Ramos (cell line): ENCODE data around the gene ZFP36L1.

ENCODE experiments used
- in situ Hi-C: fragments of 300-500 bp; cut with MboI; formaldehyde crosslinking; loops from one replicate; pipeline ENCODE4 v1.14.3; 2022; ENCODE audit warnings: low sequenced_read_pairs; ENCODE audit not compliant: unreplicated experiment

ZFP36L1 gene

DNA sequence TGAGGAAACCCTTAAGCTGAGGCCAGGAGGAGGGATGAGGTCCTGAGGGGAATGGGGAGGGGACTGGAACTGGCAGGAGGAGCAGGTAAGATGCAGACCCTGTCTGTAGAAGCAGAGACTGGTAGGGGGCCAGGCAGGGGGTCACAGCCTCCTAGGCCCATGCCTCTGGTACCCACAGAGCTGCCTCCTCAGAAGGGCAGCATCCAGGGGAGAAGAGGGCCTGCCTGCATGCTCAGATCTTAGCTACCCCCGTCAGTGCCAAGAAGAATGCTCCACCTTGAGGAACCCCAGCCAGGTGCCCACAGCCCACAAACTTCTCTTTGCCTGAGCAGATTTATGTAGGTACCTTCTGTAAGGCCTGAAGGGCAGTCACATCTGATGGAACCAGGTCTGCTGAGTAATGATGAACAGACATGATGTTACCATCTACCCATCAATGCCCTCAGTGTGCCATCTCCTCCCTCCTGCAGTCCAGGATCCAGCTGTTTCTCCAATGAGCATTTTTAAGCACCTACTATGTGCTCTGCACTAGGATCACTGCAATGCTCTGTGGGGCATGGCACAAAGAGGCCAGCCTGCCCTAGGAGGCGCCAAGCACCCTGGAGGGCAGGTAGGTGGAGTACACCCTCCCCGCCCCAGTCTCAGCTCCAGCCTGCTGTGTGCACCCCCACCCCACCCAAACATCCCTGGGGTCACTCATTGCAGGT, 24.8 kb upstream of the ZFP36L1 start:
- in situ Hi-C loops: loop anchor here (25.0 kb wide), 1 partner anchor 1205 kb away; the partner anchor contains the start of genes ARG2 and PIGH

DNA sequence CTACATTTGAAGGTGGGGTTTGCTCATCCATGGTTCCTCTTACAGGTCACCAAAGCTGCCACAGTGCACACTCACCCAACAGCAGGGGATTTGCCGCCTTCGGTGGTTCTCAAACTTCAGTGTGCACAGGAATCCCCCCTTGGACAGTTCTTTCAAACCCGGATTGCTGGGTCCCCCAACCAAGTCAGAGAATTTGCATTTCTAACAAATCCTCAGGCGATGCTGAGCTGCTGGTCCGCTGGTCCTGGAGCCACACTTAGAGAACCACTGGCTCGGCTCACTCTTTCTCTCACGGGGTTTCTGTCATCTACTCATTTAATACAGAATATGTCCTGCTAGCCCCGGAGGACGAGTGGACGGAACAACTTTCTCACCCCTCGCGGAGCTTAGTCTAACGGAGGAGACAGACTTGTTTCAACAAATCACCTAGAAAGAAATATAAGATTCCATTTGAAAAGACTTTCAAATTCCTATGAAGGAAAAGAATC, 24.1 kb upstream of the ZFP36L1 start:
- in situ Hi-C loops: loop anchor here (25.0 kb wide), 1 partner anchor 1205 kb away; the partner anchor contains the start of genes ARG2 and PIGH

DNA sequence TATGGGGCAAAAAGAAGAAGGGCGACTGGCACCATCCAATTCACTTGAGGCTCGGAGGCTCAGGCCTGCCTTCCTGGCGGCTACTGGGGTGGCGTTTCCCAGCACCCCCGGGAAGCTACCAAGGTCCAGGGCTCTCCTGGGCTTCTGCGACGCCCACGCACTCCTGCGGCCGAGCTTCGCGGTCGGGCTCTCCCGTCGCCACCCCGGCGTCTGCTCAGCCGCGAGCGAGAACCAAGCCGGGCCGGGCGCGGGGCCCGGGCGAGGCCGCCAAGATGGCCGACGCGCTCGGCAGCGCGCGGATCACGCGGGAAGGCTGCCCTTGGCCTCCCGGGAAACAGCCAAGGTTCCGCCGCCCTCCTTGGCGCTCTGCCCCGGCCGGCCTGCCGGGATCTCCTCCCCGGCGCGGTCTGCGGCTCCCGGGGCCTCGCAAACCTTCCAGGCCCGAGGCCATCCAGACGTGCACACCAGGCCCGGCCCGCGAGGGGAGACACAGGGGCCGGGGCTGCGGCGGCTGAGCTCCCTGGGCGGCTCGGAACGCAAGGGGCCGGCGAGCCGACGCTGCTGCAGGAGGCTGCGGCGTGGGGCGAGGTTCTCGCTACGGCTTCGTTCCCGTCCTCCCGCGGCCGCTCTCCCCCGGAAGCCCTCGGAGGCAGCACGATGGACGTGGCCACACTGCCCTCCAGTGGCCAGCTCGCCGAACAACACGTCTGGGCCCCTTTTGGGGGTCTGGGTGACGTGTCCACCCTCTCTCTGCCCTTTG, 23.5 kb upstream of the ZFP36L1 start:
- in situ Hi-C loops: loop anchor here (25.0 kb wide), 1 partner anchor 1204 kb away; the partner anchor contains the start of genes ARG2 and PIGH

DNA sequence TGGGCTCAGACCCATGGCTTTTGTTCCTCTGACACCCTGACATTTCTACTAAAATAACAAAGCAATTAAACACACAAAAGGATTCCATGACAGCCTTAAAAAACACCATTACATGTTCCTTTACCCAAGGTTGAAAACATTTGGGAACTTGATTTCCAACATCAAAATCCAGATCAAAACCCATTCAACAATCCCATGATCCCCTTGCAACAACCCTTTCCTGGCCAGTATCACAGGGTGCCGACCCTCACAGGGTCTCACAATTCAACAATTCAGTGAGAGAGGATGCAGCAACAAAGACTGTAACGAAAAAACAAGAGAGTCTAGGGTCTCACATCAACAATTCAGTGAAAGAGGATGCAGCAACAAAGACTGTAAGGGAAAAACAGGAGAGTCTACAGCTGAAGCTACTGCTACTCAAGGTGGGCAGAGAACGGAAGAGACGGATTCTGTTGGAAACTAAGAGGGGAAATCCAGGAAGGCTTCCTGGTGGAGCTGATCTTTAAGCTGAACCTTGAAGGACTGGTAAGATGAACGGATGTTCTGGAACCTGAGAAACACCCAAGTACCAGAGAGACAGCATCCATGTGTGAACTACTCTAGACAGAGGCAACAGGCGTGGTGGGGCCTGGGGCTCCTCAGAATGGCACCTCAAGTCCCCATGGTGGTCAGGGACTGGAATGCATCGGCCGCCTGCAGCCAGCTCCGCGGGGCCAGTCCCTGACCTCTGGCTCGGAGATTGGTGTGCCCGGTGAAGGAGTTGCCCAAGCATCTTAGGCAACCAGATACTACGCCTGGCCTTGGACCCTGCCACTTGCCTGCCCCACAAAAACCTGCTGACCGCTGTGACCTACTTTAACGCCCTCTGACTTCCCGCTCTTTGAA, 22.7 kb upstream of the ZFP36L1 start:
- in situ Hi-C loops: loop anchor here (25.0 kb wide), 1 partner anchor 1203 kb away; the partner anchor contains the start of genes ARG2 and PIGH

DNA sequence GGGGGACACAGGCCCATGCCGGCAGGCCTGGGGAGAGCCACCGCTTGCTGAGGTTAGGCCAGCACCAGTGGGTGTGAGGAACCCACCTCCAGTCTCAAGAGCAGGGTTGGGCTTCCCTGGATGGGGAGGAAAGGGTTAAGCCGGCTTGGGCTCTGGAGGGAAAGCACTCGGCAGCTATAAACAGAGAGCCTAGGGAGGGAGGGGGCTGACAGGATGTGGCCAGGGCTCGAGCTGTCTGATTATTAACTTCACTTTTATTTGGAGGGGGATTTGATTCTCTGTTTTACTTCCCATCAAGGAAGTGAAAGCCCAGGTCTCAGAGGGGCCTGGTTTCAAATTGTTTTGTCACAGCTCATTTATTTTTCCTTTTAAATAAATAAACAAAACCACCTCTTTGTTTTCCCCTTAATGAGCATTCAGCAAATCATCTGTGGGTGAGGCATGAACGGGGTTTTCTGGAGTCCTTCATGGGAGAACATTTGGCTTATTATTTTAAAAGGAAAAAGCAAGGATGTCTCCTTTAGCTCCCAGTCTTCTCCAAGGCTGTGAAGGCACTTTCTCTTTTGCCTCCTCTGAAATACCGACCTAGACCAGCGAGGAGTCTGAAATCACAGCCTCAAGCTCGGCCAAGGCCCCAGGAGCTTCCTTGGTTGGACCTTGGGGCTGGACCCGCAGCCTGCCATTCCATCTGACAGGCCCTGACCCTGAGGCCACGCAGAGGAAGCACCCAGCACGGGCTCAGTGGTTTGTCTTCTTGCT, 21.9 kb upstream of the ZFP36L1 start:
- in situ Hi-C loops: loop anchor here (25.0 kb wide), 1 partner anchor 1202 kb away; the partner anchor contains the start of genes ARG2 and PIGH

DNA sequence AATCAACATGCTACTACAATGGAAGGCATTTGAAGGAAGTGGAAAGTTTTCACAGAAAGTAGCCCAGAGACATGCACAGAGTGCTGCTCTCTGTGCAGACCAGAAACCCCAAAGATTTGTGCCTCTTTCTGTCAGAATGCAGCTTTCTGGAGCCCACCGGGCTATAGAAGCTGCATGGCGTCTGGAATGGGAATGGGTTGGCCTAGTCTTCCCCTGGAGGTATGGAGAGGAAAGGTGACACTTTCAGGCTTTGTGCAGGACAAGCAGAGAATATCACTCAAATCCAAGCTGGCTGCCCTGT, 21.3 kb upstream of the ZFP36L1 start:
- in situ Hi-C loops: loop anchor here (25.0 kb wide), 1 partner anchor 1202 kb away; the partner anchor contains the start of genes ARG2 and PIGH

DNA sequence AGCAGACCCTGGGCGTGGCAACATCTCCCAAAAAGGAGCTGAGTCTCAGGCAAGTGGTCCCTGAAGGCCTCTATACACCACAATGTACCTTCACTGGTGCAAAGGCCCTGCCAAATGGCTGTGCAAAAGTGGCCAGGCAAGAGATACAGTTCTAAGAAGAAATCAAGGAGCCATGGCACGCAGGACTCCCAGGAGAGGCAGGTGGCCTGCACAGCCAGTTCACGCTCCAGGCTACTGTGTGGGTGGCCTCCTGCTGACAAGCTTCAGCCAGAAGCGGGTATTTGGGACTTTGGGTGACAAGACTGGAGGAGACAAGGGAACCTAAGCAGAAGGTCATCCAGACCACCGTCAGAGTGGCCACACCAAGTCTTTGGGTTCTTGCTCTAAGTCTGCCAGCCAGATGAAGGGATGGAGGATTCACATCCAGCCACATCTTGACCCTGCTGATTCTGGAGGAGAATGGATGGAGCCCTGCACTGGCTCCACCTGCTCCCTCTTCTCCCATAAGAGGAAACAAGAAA, 20.5 kb upstream of the ZFP36L1 start:
- in situ Hi-C loops: loop anchor here (25.0 kb wide), 1 partner anchor 1201 kb away; the partner anchor contains the start of genes ARG2 and PIGH

DNA sequence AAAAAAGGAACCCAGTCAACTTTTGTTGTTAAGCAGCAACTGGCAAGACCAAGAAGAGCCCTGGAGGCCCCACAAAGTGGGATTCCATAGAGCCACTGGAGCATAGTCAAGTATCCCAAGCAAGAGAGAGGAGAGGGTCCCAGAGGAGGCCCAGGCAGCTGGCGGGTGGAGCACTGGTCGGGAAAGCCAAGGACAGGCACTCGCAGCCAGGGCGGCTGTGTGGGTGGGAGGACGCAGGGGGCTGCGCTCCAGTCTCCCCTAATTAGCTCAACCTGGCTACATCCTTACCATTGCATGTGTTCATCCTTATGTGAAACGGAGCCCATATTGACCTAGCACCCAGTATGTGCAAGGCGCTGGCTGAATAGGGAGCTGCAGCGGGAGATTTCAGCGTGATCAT, 18.3 kb upstream of the ZFP36L1 start:
- in situ Hi-C loops: loop anchor here (25.0 kb wide), 1 partner anchor 1199 kb away; the partner anchor contains the start of genes ARG2 and PIGH

DNA sequence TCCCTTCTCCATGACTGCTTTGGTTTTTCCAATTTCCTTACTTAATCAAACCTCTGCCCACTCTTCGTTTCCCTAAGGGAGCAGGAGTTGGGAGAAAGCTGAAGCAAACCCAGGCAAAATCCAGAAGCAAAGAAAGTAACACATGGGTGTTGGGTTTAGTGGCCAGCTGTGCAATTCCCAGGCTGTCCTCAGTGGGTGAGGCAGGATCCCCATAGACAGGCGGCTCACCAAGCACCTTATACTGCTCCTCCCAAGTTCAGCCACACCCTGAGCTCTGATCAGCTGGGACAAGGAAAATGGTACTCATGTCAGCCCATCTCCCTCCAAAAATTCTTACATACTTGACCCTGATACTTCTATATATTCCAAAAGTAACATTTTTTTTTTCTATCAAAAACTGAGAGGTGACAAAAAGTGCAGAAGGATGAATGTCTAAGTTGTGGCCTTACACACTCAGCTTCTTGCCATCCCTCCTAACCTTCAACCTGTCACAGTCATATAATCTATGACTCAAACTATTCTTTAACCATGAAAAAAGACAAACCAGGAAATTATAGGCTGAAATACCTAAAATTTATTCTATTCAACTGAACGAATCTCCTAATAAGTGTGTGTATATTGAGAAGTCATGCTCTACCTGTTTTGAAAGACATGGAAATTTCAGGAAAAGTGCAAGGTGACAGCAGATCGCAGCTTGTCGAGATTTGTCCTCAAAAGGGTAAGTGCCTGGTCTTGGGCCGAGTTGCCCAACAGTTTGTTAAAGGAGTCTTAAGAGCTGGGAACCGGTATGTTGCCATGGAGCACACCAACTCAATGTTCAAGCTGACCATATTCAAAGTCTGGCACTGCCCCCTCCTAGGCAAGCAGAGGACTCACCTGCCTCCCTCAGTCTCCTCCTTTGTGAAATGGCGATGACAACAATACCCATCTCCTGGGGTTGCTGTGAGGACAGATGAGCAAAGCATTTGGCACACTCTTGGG, 17.6 kb upstream of the ZFP36L1 start:
- in situ Hi-C loops: loop anchor here (25.0 kb wide), 1 partner anchor 1198 kb away; the partner anchor contains the start of genes ARG2 and PIGH

DNA sequence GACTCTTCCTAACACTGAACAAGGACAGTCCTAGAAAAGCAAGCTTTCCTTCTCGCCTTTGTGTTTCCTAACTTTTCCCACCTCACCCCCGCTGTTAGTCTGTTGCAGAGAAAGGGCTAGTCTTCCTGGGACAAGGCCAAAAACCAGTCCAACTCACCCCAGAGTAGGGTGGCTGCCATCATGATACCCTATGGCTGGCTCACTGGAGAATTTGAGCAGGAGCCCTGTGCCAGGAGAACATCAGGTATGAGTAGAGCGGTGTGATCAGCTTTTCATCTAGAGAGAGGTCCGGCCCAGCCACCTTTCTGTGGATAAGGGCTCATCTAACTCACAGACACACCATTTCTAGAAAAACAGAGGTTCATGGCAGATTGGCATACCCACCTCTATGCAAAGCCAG, 16.7 kb upstream of the ZFP36L1 start:
- in situ Hi-C loops: loop anchor here (25.0 kb wide), 1 partner anchor 1197 kb away; the partner anchor contains the start of genes ARG2 and PIGH

DNA sequence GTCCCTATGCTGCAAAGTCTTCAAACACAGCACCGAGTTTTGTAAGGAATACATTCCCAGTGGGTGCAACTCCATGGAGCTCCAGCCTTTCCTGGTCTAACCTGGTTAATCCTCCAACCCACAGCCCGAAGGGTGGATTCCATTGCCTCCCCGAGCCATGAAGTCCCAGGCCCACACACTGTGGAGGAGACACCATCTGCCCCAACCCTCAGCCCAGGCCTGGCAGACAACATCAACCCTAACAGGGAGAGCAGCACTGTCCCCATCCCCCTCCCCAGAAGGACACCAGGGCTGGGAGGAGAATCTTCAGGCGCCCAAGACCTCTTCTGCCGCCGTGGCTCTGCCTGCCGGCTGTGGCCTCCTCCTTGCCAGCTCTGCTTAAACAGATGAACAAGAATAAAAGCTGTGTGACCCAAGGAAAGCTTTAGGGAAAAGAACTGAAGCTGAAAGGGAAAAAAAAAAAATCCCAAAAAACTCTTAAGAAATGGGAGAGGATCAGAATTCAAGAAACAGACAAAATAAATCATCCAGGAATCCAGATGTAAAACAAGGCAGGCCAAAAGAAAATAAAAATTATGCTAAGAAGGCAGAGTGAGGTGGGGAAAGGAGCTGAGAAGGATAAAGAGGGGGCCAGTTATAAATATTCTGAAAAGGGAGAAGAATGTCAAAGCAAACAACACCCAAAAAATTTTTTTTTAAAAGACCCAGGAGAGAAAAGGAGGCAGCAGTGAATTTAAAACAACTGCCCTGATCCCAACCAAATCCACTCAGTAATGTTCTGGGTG, 16.0 kb upstream of the ZFP36L1 start:
- in situ Hi-C loops: loop anchor here (25.0 kb wide), 1 partner anchor 1197 kb away; the partner anchor contains the start of genes ARG2 and PIGH

DNA sequence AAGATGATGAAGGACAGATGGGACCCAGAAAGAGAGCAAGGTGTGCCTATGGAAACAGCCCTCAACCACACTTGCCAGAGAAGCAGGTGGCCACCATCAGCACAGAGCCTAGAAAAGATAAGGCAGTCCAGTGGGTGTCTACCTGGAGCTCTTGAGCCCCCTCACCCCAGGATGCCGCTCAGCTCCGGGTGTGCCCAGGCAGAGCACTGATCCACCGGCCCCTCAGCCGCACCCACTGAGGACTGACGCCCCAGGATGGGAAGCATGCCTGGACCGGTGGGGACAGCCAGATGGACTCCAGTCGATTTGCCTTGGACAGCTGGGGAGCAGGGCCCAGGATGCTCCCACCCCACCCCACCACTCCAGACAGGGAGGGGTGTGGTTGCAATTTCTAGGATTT, 15.1 kb upstream of the ZFP36L1 start:
- in situ Hi-C loops: loop anchor here (25.0 kb wide), 1 partner anchor 1196 kb away; the partner anchor contains the start of genes ARG2 and PIGH

DNA sequence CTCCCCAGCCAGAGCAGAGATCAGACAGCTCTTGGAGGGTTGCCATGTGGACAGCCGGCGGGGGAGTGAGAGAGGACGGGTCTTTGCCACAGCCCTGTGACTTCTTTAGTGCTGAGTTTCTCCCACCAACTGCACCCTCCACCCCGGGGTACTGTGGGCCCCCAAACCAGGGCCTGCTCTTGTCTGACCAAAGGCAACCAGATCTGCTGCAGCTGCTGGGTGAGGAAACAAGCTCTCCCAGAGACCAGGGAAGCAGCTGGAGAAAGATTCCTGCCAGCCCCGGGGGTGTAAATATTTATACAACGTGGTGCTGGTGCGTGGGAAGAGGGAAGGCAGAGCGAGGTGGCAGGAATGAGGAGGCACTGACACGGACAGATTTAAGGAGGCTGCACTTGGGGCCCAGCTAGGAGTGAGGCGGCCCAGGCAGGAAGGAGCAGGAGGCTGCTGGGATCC, 14.3 kb upstream of the ZFP36L1 start:
- in situ Hi-C loops: loop anchor here (25.0 kb wide), 1 partner anchor 1195 kb away; the partner anchor contains the start of genes ARG2 and PIGH

DNA sequence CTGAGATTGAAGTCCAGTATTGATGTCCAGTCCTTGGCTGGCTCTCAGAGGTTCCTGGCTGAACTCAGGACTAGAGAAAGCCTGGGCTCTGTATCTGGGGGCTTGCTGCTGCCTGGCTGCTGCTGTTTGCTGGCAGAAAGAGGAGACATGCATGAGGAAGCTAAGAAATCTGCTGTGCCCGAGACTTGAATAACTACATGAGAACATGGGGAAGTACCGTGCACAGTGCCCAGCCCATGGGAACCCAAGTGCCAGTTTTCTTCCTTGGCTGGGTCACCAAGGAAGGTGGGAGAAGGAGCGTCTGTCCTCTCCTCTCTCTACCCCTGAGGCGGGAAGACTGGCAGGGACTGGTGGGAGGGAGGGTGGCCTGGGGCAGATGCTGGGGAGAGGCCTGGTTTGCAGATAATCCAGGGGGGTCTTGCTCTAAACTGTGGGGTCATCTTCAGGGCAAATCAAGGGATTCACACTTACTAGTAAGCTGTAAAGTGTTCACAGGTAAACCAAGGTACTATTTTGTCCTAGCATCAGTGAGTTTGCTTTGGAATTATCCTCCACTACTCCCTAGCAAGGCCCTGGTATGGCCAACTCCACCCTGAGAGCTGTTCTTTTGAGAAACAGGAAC, 13.8 kb upstream of the ZFP36L1 start:
- in situ Hi-C loops: loop anchor here (25.0 kb wide), 1 partner anchor 1194 kb away; the partner anchor contains the start of genes ARG2 and PIGH

DNA sequence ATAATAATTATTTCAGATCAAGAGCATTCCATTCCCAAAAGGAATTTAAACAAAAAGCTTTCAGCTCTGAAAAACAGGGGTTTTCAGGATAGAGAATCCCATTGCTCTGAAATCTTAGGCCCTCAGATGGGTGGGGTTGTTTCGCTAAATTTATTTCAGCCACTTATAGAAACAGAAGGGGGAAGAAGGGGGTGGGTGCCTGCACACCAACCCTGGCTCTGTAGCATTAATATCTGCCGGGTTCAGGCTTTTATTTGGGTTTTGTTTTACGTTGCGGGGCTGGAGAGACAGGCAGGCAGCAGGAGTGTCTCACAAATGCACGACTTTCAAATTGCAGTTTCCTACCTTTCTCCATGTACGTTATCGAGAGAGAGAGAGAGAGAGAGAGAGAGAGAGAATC, 12.5 kb upstream of the ZFP36L1 start:
- in situ Hi-C loops: loop anchor here (25.0 kb wide), 1 partner anchor 1193 kb away; the partner anchor contains the start of genes ARG2 and PIGH

DNA sequence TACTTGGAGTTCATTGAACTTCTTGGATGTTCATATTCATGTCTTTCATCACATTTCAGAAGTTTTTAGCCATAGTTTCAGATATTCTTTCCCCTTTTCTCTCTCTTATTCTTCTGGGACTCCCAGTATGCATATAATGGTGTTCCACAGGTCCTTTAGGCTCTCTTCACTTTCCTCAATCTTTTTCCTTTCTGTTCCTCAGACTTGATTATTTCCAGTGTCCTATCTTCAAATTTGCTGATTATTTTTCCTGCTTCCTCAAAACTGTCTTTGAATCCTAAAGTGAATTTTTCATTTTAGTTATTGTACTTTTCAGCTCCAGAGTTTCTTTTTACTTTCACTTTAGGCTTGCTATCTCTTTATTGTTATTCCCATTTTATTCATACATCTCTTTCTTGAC, 8.8 kb upstream of the ZFP36L1 start:
- in situ Hi-C loops: loop anchor here (25.0 kb wide), 1 partner anchor 1189 kb away; the partner anchor contains the start of genes ARG2 and PIGH
